ENCODE results near the gene LPCAT1.

Gene LPCAT1

GRCh38 chr5:1523480-1523792 is 324 bp downstream of the LPCAT1 start:
- peak overlapping the region; percentile 72 for H3K9ac ChIP-seq (ENCODE audit: low read depth, low read length)
- H3K27me3 ChIP-seq (ENCODE audit: control insufficient read depth, insufficient read depth, low read length): peaks cover 18% of the 10 kb centered on the region
- peak overlapping the region; percentile 97 for H3K4me3 ChIP-seq (ENCODE audit: low read length)
- peak overlapping the region; percentile 90 for H3K4me2 ChIP-seq (ENCODE audit: low read length)
- H3K4me1 ChIP-seq (ENCODE audit: control insufficient read depth, insufficient read depth, low read length): peaks cover 19% of the 10 kb centered on the region
- no peaks in the 10 kb centered on the region for H3K9me3 ChIP-seq (replicated peaks; ENCODE audit: low read length)
- H3K36me3 ChIP-seq (ENCODE audit: insufficient read depth, low read length): peaks cover 10% of the 10 kb centered on the region

- H3K9ac ChIP-seq (ENCODE audit: low read depth, low read length): peak overlapping the region; percentile 72
- no peaks in the 10 kb centered on the region for H3K9me3 ChIP-seq (replicated peaks; ENCODE audit: low read length)
- H3K4me2 ChIP-seq (ENCODE audit: low read length): peak overlapping the region; percentile 90
- peak overlapping the region; percentile 97 for H3K4me3 ChIP-seq (ENCODE audit: low read length)
- peaks cover 16% of the 10 kb centered on the region for H3K27me3 ChIP-seq (ENCODE audit: control insufficient read depth, insufficient read depth, low read length)
- peaks cover 19% of the 10 kb centered on the region for H3K4me1 ChIP-seq (ENCODE audit: control insufficient read depth, insufficient read depth, low read length)
- peaks cover 12% of the 10 kb centered on the region for H3K36me3 ChIP-seq (ENCODE audit: insufficient read depth, low read length)
These were observed 920 bp downstream of the LPCAT1 start for GRCh38 chr5:1522601-1523479.

- Histone ChIP-seq H3K4me2 (ENCODE audit: low read length) (peak overlapping the region; percentile 90), H3K4me1 (ENCODE audit: control insufficient read depth, insufficient read depth, low read length) (peaks cover 23% of the 10 kb centered on the region), H3K9me3 (replicated peaks; ENCODE audit: low read length) (no peaks in the 10 kb centered on the region), H3K27me3 (ENCODE audit: control insufficient read depth, insufficient read depth, low read length) (peaks cover 7% of the 10 kb centered on the region), H3K36me3 (ENCODE audit: insufficient read depth, low read length) (peaks cover 14% of the 10 kb centered on the region), H3K4me3 (ENCODE audit: low read length) (peak overlapping the region; percentile 97), H3K9ac (ENCODE audit: low read depth, low read length) (peak overlapping the region; percentile 72)
These were observed 1.8 kb downstream of the LPCAT1 start for GRCh38 chr5:1521671-1522600.

GRCh38 chr5:1520791-1521453 is 2.8 kb downstream of the LPCAT1 start:
- Histone ChIP-seq H3K9me3 (replicated peaks; ENCODE audit: low read length) (no peaks in the 10 kb centered on the region), H3K4me1 (ENCODE audit: control insufficient read depth, insufficient read depth, low read length) (peaks cover 33% of the 10 kb centered on the region)

DNA sequence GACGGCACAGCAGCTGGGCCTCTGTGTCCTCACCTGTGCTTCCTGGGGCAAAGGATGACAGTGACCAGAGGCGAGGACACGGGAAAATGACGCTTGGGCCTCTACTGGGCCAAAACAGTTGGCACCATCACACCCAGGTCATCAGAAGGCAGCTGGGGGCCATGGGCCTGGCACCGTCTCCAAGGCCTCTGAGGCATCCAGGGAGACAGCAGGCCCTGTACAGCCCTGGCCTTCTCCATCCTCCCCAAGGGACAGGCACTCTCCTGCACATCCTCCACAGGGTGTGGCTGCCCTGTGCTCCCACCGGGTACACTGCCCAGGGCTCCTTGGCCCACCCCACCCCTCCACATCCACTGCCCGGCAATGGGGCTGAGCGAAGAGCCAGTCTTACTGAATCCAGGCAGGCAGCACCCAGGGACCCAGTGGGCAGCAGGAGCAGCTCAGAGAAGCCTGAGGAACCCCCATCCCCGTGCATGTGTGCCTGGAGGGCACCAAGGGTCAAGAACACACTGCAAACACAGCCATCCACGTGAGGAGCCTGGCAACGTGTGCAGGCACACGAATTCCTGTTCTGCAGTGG is 4.0 kb downstream of the LPCAT1 start:
- no peaks in the 10 kb centered on the region for H3K9me3 ChIP-seq (replicated peaks; ENCODE audit: low read length)
- no peak overlapping the region for H3K4me2 ChIP-seq (ENCODE audit: low read length)
- H3K36me3 ChIP-seq (ENCODE audit: insufficient read depth, low read length): peaks cover 21% of the 10 kb centered on the region
- H3K27me3 ChIP-seq (ENCODE audit: control insufficient read depth, insufficient read depth, low read length): no peaks in the 10 kb centered on the region
- H3K4me1 ChIP-seq (ENCODE audit: control insufficient read depth, insufficient read depth, low read length): peaks cover 36% of the 10 kb centered on the region
- no peak overlapping the region for H3K9ac ChIP-seq (ENCODE audit: low read depth, low read length)
- no peak overlapping the region for H3K4me3 ChIP-seq (ENCODE audit: low read length)

More at GRCh38 chr5:1520791-1521453, 2.8 kb downstream of the LPCAT1 start:
- Histone ChIP-seq H3K36me3 (ENCODE audit: insufficient read depth, low read length) (peaks cover 18% of the 10 kb centered on the region), H3K9ac (ENCODE audit: low read depth, low read length) (no peak overlapping the region), H3K4me3 (ENCODE audit: low read length) (no peak overlapping the region), H3K27me3 (ENCODE audit: control insufficient read depth, insufficient read depth, low read length) (no peaks in the 10 kb centered on the region), H3K4me2 (ENCODE audit: low read length) (no peak overlapping the region)

GRCh38 chr5:1517838-1518237 is 5.9 kb downstream of the LPCAT1 start:
- peaks cover 31% of the 10 kb centered on the region for H3K4me1 ChIP-seq (ENCODE audit: control insufficient read depth, insufficient read depth, low read length)
- H3K36me3 ChIP-seq (ENCODE audit: insufficient read depth, low read length): peaks cover 30% of the 10 kb centered on the region
- no peak overlapping the region for H3K4me2 ChIP-seq (ENCODE audit: low read length)
- H3K27me3 ChIP-seq (ENCODE audit: control insufficient read depth, insufficient read depth, low read length): no peaks in the 10 kb centered on the region
- no peak overlapping the region for H3K9ac ChIP-seq (ENCODE audit: low read depth, low read length)
- no peaks in the 10 kb centered on the region for H3K9me3 ChIP-seq (replicated peaks; ENCODE audit: low read length)
- H3K4me3 ChIP-seq (ENCODE audit: low read length): no peak overlapping the region

- H3K27me3 ChIP-seq (ENCODE audit: control insufficient read depth, insufficient read depth, low read length): no peaks in the 10 kb centered on the region
- no peaks in the 10 kb centered on the region for H3K9me3 ChIP-seq (replicated peaks; ENCODE audit: low read length)
- H3K36me3 ChIP-seq (ENCODE audit: insufficient read depth, low read length): peaks cover 38% of the 10 kb centered on the region
- peaks cover 33% of the 10 kb centered on the region for H3K4me1 ChIP-seq (ENCODE audit: control insufficient read depth, insufficient read depth, low read length)
- no peak overlapping the region for H3K4me3 ChIP-seq (ENCODE audit: low read length)
- no peak overlapping the region for H3K9ac ChIP-seq (ENCODE audit: low read depth, low read length)
- peak overlapping the region; percentile 42 for H3K4me2 ChIP-seq (ENCODE audit: low read length)
These were observed 6.9 kb downstream of the LPCAT1 start for GRCh38 chr5:1516615-1517601.

GRCh38 chr5:1515921-1516571 is 7.7 kb downstream of the LPCAT1 start:
- Histone ChIP-seq H3K4me3 (ENCODE audit: low read length) (no peak overlapping the region), H3K9ac (ENCODE audit: low read depth, low read length) (no peak overlapping the region), H3K9me3 (replicated peaks; ENCODE audit: low read length) (no peaks in the 10 kb centered on the region), H3K4me1 (ENCODE audit: control insufficient read depth, insufficient read depth, low read length) (peaks cover 29% of the 10 kb centered on the region), H3K4me2 (ENCODE audit: low read length) (no peak overlapping the region), H3K36me3 (ENCODE audit: insufficient read depth, low read length) (peaks cover 38% of the 10 kb centered on the region), H3K27me3 (ENCODE audit: control insufficient read depth, insufficient read depth, low read length) (no peaks in the 10 kb centered on the region)

GRCh38 chr5:1515311-1515920 is 8.3 kb downstream of the LPCAT1 start:
- Histone ChIP-seq H3K4me2 (ENCODE audit: low read length) (no peak overlapping the region), H3K4me3 (ENCODE audit: low read length) (no peak overlapping the region), H3K9me3 (replicated peaks; ENCODE audit: low read length) (no peaks in the 10 kb centered on the region), H3K4me1 (ENCODE audit: control insufficient read depth, insufficient read depth, low read length) (peaks cover 29% of the 10 kb centered on the region), H3K9ac (ENCODE audit: low read depth, low read length) (no peak overlapping the region), H3K27me3 (ENCODE audit: control insufficient read depth, insufficient read depth, low read length) (no peaks in the 10 kb centered on the region), H3K36me3 (ENCODE audit: insufficient read depth, low read length) (peaks cover 43% of the 10 kb centered on the region)
